Left lung (tissue), 10 donors: ENCODE results near the gene ZGPAT. TPM values are rescaled to one million over a fixed set of nuclear protein-coding genes. Genes with fewer than 3 reads are reported as not detected.

Experiments used
- ATAC-seq: fragments of 200-7000 bp; cut with Tn5 transposase; one replicate; pipeline ENCODE4 v1.9.1; 2020; ENCODE audit warnings: moderate library complexity
- DNase-seq, 4 donors: peaks; one replicate each; pipeline ENCODE4 v3.0.0-alpha.2; 2013 to 2020
- H3K27ac ChIP-seq, 2 donors: fragments of 200-600 bp; sonication (generic) in 1 of 2; one replicate each; pipeline versions ENCODE4 v1.5.0 to v1.8.0; 2020 to 2021
- H3K27me3 ChIP-seq, 2 donors: fragments of 200-600 bp; sonication (generic) in 1 of 2; one replicate each; pipeline versions ENCODE4 v1.5.0 to v1.8.0; 2020 to 2021
- H3K36me3 ChIP-seq, 2 donors: fragments of 200-600 bp; sonication (generic) in 1 of 2; one replicate each; pipeline versions ENCODE4 v1.5.0 to v1.8.0; 2020 to 2021
- H3K4me1 ChIP-seq, 2 donors: fragments of 200-600 bp; one replicate each; pipeline ENCODE4 v1.8.0; 2021
- H3K4me3 ChIP-seq, 2 donors: fragments of 200-600 bp; sonication (generic) in 1 of 2; one replicate each; pipeline versions ENCODE4 v1.5.0 to v1.8.0; 2020 to 2021; ENCODE audit warnings: mild to moderate bottlenecking in 1 of 2
- H3K9me3 ChIP-seq, 2 donors: fragments of 200-600 bp; sonication (generic) in 1 of 2; one replicate each; pipeline versions ENCODE4 v1.5.0 to v1.8.0; 2020 to 2021
- intact Hi-C, 2 donors: fragments of 100-400 bp; cut with DNase I; formaldehyde crosslinking; loops; one replicate each; pipeline versions ENCODE4 v1.11.2 to v1.14.2; 2022
- polyA plus RNA-seq, 6 donors: library from polyadenylated mRNA; unstranded; fragments of 120-200 nt; gene quantifications; one replicate each; pipeline ENCODE4 v1.2.1, GENCODE V29; 2013; ENCODE audit not compliant: insufficient read length in 6 of 6
- total RNA-seq, 2 donors: library from RNA; stranded (reverse); fragmentation: NEBNext Ultra II Directional; extraction: Animal tissue kit (Norgen Biotek cat#: 25700); gene quantifications; one replicate each; pipeline ENCODE4 v1.2.1, GENCODE V29; 2021
- TF ChIP-seq, protein P1 (sequence below), 2 donors: fragments of 200-600 bp; sonication (generic) in 1 of 2; IDR thresholded peaks; one replicate each; pipeline versions ENCODE4 v1.5.0 to v1.8.0; 2021; ENCODE audit warnings: antibody characterized with exemption in 2 of 2
- donor health status: DM: no; HTN: yes; CAD: no.
- donor health status: DM: no; HTN: no; CAD: no.

Gene ZGPAT
- total and polyA plus RNA-seq, 8 donors: 13.7 to 28.8 (median 18.9) TPM

GRCh38 chr20:63740070-63740626, 32.3 kb downstream of the ZGPAT start:
- Histone ChIP-seq H3K36me3 (peaks cover 0 to 48% of the 10 kb centered on the region in 2 donors), H3K27ac (peak overlapping the region; percentile 78 to 93), H3K9me3 (no peaks in the 10 kb centered on the region), H3K4me3 (peak overlapping the region; percentile 60 to 65), H3K27me3 (peaks cover 0 to 26% of the 10 kb centered on the region in 2 donors), H3K4me1 (peaks cover 31 to 48% of the 10 kb centered on the region in 2 donors)
- TF ChIP-seq, protein P1, sequence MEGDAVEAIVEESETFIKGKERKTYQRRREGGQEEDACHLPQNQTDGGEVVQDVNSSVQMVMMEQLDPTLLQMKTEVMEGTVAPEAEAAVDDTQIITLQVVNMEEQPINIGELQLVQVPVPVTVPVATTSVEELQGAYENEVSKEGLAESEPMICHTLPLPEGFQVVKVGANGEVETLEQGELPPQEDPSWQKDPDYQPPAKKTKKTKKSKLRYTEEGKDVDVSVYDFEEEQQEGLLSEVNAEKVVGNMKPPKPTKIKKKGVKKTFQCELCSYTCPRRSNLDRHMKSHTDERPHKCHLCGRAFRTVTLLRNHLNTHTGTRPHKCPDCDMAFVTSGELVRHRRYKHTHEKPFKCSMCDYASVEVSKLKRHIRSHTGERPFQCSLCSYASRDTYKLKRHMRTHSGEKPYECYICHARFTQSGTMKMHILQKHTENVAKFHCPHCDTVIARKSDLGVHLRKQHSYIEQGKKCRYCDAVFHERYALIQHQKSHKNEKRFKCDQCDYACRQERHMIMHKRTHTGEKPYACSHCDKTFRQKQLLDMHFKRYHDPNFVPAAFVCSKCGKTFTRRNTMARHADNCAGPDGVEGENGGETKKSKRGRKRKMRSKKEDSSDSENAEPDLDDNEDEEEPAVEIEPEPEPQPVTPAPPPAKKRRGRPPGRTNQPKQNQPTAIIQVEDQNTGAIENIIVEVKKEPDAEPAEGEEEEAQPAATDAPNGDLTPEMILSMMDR (IDR thresholded peaks at IDR 0.05): no peak
- intact Hi-C loops: no loop called here
- DNase-seq: peak in 2 of 4 donors; percentile 65 to 86
- peak; percentile 21 for ATAC-seq

DNA sequence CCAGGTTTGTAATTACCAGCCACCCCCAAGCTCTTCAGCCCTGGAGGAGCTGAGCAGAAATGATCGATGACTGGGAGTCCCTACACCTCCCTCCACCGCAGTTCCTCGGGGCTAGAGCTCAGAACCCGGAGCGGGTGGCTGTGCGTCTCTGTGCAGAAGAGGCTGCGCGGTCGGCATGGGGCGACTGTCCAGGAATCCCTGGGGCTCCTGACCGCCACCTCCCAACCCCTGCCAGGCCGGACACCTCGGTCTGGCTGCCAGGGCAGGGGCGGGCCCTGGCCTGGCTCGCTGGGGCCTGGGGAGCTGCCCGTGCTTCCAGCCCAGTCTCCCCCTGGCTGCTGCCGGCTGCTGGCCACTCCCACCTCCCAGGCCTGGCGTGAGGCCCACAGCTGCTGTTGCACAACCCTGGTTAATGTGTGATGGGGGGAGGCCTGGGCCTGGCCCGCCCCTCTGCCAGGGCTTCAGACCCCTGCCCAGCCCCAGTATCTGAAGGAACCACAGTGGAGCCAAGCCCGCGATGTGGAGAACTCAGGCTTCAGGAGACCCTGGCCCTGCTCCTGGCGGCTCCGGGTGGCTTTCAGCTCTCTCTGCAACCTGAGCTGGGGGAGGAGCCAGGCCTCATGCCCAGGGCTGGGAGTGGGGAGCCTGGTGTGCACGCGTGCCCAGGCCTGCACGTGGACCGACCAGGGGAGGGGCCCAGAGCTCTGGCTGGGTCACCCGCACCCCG, 33.0 kb downstream of the ZGPAT start:
- Histone ChIP-seq H3K27ac (peak overlapping the region; percentile 78 to 93), H3K4me3 (peak overlapping the region; percentile 60 to 65), H3K4me1 (peaks cover 31 to 48% of the 10 kb centered on the region in 2 donors), H3K36me3 (peaks cover 0 to 42% of the 10 kb centered on the region in 2 donors), H3K27me3 (peaks cover 0 to 26% of the 10 kb centered on the region in 2 donors), H3K9me3 (no peaks in the 10 kb centered on the region)
- intact Hi-C loops: no loop called here
- DNase-seq (peak; percentile 92 to 95 (median 94)), ATAC-seq (peak; percentile 81)
- TF ChIP-seq, protein P1 (IDR thresholded peaks at IDR 0.05): no peak

- Histone ChIP-seq H3K4me1 (peaks cover 31 to 48% of the 10 kb centered on the region in 2 donors), H3K27me3 (peaks cover 0 to 26% of the 10 kb centered on the region in 2 donors), H3K9me3 (no peaks in the 10 kb centered on the region), H3K36me3 (peaks cover 0 to 41% of the 10 kb centered on the region in 2 donors), H3K4me3 (peak overlapping the region; percentile 60 to 65), H3K27ac (peak overlapping the region; percentile 78 to 93)
- ATAC-seq (no peak), DNase-seq (no peak)
- TF ChIP-seq, protein P1 (IDR thresholded peaks at IDR 0.05): no peak
- intact Hi-C loops: no loop called here
Observed at GRCh38 chr20:63741354-63741675, 33.5 kb downstream of the ZGPAT start.

DNA sequence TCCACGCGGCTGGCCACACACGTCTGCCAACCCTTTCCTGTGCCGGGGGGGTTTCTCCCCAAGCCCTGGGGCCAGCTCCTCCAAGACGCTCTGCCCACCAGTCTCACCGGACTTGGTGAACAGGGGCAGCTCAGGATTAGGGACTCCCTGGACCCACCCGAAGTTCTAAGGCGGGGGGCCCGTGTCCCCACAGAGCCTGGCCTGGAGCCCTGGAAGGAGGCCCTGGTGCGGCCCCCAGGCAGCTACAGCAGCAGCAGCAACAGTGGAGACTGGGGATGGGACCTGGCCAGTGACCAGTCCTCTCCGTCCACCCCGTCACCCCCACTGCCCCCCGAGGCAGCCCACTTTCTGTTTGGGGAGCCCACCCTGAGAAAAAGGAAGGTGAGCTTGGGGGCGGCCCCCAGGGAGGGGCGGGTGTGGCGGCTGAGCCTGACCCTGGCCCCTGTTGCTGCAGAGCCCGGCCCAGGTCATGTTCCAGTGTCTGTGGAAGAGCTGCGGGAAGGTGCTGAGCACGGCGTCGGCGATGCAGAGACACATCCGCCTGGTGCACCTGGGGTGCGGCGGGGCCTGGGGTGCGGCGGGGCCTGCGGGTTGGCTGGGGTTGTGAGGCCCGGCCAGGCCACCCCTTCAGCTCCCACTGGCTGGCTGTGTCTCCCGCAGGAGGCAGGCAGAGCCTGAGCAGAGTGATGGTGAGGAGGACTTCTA, 34.0 kb downstream of the ZGPAT start:
- peak in 1 of 4 donors; percentile 78 for DNase-seq
- TF ChIP-seq, protein P1 (IDR thresholded peaks at IDR 0.05): no peak
- intact Hi-C loops: no loop called here
- ATAC-seq: no peak
- peaks cover 0 to 41% of the 10 kb centered on the region in 2 donors for H3K36me3 ChIP-seq
- H3K27me3 ChIP-seq: peaks cover 0 to 24% of the 10 kb centered on the region in 2 donors
- peak overlapping the region in 1 of 2 donors; percentile 65 for H3K4me3 ChIP-seq
- peak overlapping the region; percentile 78 to 93 for H3K27ac ChIP-seq
- peaks cover 31 to 47% of the 10 kb centered on the region in 2 donors for H3K4me1 ChIP-seq
- no peaks in the 10 kb centered on the region for H3K9me3 ChIP-seq
